Karpas-422 (cell line): ENCODE measurements around the gene TBL3. TPM values are rescaled to one million over a fixed set of nuclear protein-coding genes. Genes with fewer than 3 reads are reported as not detected.
A peak's percentile ranks its signal among the peaks of the same experiment; 100 is the strongest.

Experiments
- DNase-seq: peaks from one replicate; pipeline ENCODE4 v3.0.0-alpha.2; 2015
- H2AFZ ChIP-seq: fragments of 200-600 bp; sonication (generic); 2 replicates; pipeline ENCODE4 v1.6.1; 2014; ENCODE audit warnings: antibody characterized with exemption, low read length, mixed read lengths
- H3K27ac ChIP-seq: fragments of 200-600 bp; sonication (generic); 2 replicates; pipeline ENCODE4 v1.5.1; 2014; ENCODE audit warnings: mild to moderate bottlenecking, low read length, moderate library complexity
- H3K27me3 ChIP-seq: fragments of 200-600 bp; sonication (generic); 2 replicates; pipeline ENCODE4 v1.6.1; 2014; ENCODE audit warnings: low read length, mixed read lengths
- H3K36me3 ChIP-seq: fragments of 200-600 bp; sonication (generic); 2 replicates; pipeline ENCODE4 v1.6.1; 2014; ENCODE audit warnings: low read length, mixed read lengths; ENCODE audit not compliant: insufficient read depth
- H3K4me1 ChIP-seq: fragments of 200-600 bp; sonication (generic); 2 replicates; pipeline ENCODE4 v1.6.1; 2014; ENCODE audit warnings: mild to moderate bottlenecking, low read length, mixed read lengths
- H3K4me2 ChIP-seq: fragments of 200-600 bp; sonication (generic); 2 replicates; pipeline ENCODE4 v1.6.1; 2014; ENCODE audit warnings: low read length, low read depth, mild to moderate bottlenecking; ENCODE audit not compliant: poor library complexity, severe bottlenecking
- H3K4me3 ChIP-seq: fragments of 200-600 bp; sonication (generic); 2 replicates; pipeline ENCODE4 v1.5.1; 2014; ENCODE audit warnings: mild to moderate bottlenecking, antibody characterized with exemption, low read length, mixed read lengths
- H3K79me2 ChIP-seq: fragments of 200-600 bp; sonication (generic); 2 replicates; pipeline ENCODE4 v1.6.1; 2014; ENCODE audit warnings: mild to moderate bottlenecking, low read length, mixed read lengths
- H3K9ac ChIP-seq: fragments of 200-600 bp; sonication (generic); 2 replicates; pipeline ENCODE4 v1.6.0; 2014; ENCODE audit warnings: low read length
- H3K9me2 ChIP-seq: fragments of 200-600 bp; sonication (generic), shearing (Covaris generic); replicated peaks from 2 replicates; pipeline ENCODE4 v1.6.0; 2014; ENCODE audit warnings: mild to moderate bottlenecking, low read length, moderate library complexity; ENCODE audit not compliant: insufficient read depth
- H3K9me3 ChIP-seq: fragments of 300-700, 200-600 bp; sonication (generic); 2 replicates; pipeline ENCODE4 v1.6.1; 2014; ENCODE audit warnings: low read length, mixed read lengths
- H4K20me1 ChIP-seq: fragments of 200-600 bp; sonication (generic); 2 replicates; pipeline ENCODE4 v1.6.1; 2014; ENCODE audit warnings: mild to moderate bottlenecking, antibody characterized with exemption, low read length, low read depth; ENCODE audit not compliant: insufficient read depth
- total RNA-seq: library from RNA; depleted of rRNA; stranded (reverse); fragments of >200 nt; shearing (Covaris generic); gene quantifications from 2 replicates; pipeline ENCODE4 v1.2.3, GENCODE V29; 2014; ENCODE audit warnings: low replicate concordance

TBL3 gene
- total RNA-seq, 1 experiment from 2014 or later = 25.4 TPM

- H3K4me1 ChIP-seq = peaks cover 35% of the 10 kb centered on the region
- H2AFZ ChIP-seq = no peak overlapping the region
- no peaks in the 10 kb centered on the region for H3K27me3 ChIP-seq
- no peak overlapping the region for H3K27ac ChIP-seq
- H3K9me3 ChIP-seq = no peaks in the 10 kb centered on the region
- H3K4me3 ChIP-seq = no peak overlapping the region
- no peak overlapping the region for H3K9ac ChIP-seq
- H4K20me1 ChIP-seq = peaks cover 56% of the 10 kb centered on the region
- H3K79me2 ChIP-seq = peaks cover 44% of the 10 kb centered on the region
- no peak for DNase-seq
- no peaks in the 10 kb centered on the region for H3K9me2 ChIP-seq
- H3K36me3 ChIP-seq = peaks cover 14% of the 10 kb centered on the region
- H3K4me2 ChIP-seq = no peak overlapping the region
Measured at GRCh38 chr16:2002406-2003230, 30.8 kb downstream of the TBL3 start.

- no peaks in the 10 kb centered on the region for H3K9me3 ChIP-seq
- H3K36me3 ChIP-seq = peaks cover 14% of the 10 kb centered on the region
- no peak for DNase-seq
- H2AFZ ChIP-seq = no peak overlapping the region
- H3K27me3 ChIP-seq = no peaks in the 10 kb centered on the region
- H4K20me1 ChIP-seq = peaks cover 63% of the 10 kb centered on the region
- no peaks in the 10 kb centered on the region for H3K9me2 ChIP-seq
- H3K9ac ChIP-seq = no peak overlapping the region
- no peak overlapping the region for H3K4me3 ChIP-seq
- H3K79me2 ChIP-seq = peaks cover 51% of the 10 kb centered on the region
- no peak overlapping the region for H3K4me2 ChIP-seq
- H3K27ac ChIP-seq = no peak overlapping the region
- peaks cover 42% of the 10 kb centered on the region for H3K4me1 ChIP-seq
Measured at GRCh38 chr16:2003231-2003826, 31.5 kb downstream of the TBL3 start.

GRCh38 chr16:2003827-2004641, 32.2 kb downstream of the TBL3 start:
- no peak overlapping the region for H3K27ac ChIP-seq
- H2AFZ ChIP-seq = no peak overlapping the region
- peaks cover 14% of the 10 kb centered on the region for H3K36me3 ChIP-seq
- H3K9ac ChIP-seq = no peak overlapping the region
- H3K4me2 ChIP-seq = peak overlapping the region; percentile 28
- DNase-seq = peak; percentile 96
- H3K79me2 ChIP-seq = peaks cover 58% of the 10 kb centered on the region
- H3K4me1 ChIP-seq = peaks cover 46% of the 10 kb centered on the region
- H3K9me2 ChIP-seq = no peaks in the 10 kb centered on the region
- H3K4me3 ChIP-seq = no peak overlapping the region
- no peaks in the 10 kb centered on the region for H3K27me3 ChIP-seq
- H3K9me3 ChIP-seq = no peaks in the 10 kb centered on the region
- H4K20me1 ChIP-seq = peaks cover 70% of the 10 kb centered on the region

- H3K9me2 ChIP-seq = no peaks in the 10 kb centered on the region
- H3K9ac ChIP-seq = 0 out of 2 replicates have a peak overlapping the region, but pooled peaks have one; percentile 98
- H3K79me2 ChIP-seq = peaks cover 64% of the 10 kb centered on the region
- H3K4me2 ChIP-seq = peak overlapping the region; percentile 28
- peaks cover 14% of the 10 kb centered on the region for H3K36me3 ChIP-seq
- no peak overlapping the region for H3K27ac ChIP-seq
- no peak overlapping the region for H2AFZ ChIP-seq
- peaks cover 46% of the 10 kb centered on the region for H3K4me1 ChIP-seq
- no peaks in the 10 kb centered on the region for H3K9me3 ChIP-seq
- DNase-seq = no peak
- H3K27me3 ChIP-seq = no peaks in the 10 kb centered on the region
- peaks cover 73% of the 10 kb centered on the region for H4K20me1 ChIP-seq
- H3K4me3 ChIP-seq = no peak overlapping the region
Measured at GRCh38 chr16:2004795-2005517, 33.1 kb downstream of the TBL3 start.

- H4K20me1 ChIP-seq = peaks cover 73% of the 10 kb centered on the region
Measured at GRCh38 chr16:2005646-2006045, 33.8 kb downstream of the TBL3 start.

GRCh38 chr16:2006317-2006716, 34.5 kb downstream of the TBL3 start:
- Histone ChIP-seq H3K9me3 (no peaks in the 10 kb centered on the region), H3K27me3 (no peaks in the 10 kb centered on the region), H4K20me1 (peaks cover 73% of the 10 kb centered on the region), H3K27ac (no peak overlapping the region), H3K9me2 (no peaks in the 10 kb centered on the region), H3K79me2 (peaks cover 73% of the 10 kb centered on the region), H3K9ac (peak overlapping the region; percentile 98), H2AFZ (no peak overlapping the region), H3K4me2 (peak overlapping the region; percentile 93), H3K4me3 (peak overlapping the region; percentile 9; the same call in 1 of the 2 replicates), H3K4me1 (peaks cover 55% of the 10 kb centered on the region), H3K36me3 (peaks cover 14% of the 10 kb centered on the region)
- DNase-seq = no peak

More at GRCh38 chr16:2005646-2006045, 33.8 kb downstream of the TBL3 start:
- peaks cover 14% of the 10 kb centered on the region for H3K36me3 ChIP-seq
- H3K27ac ChIP-seq = no peak overlapping the region
- no peaks in the 10 kb centered on the region for H3K9me3 ChIP-seq
- no peaks in the 10 kb centered on the region for H3K9me2 ChIP-seq
- H2AFZ ChIP-seq = no peak overlapping the region
- peaks cover 71% of the 10 kb centered on the region for H3K79me2 ChIP-seq
- peak; percentile 81 for DNase-seq
- peak overlapping the region; percentile 93 for H3K4me2 ChIP-seq
- no peaks in the 10 kb centered on the region for H3K27me3 ChIP-seq
- peak overlapping the region; percentile 98 for H3K9ac ChIP-seq
- peaks cover 52% of the 10 kb centered on the region for H3K4me1 ChIP-seq
- H3K4me3 ChIP-seq = no peak overlapping the region

- H3K4me3 ChIP-seq = peak overlapping the region; percentile 100; the same call in 1 of the 2 replicates
- no peaks in the 10 kb centered on the region for H3K9me2 ChIP-seq
- H3K79me2 ChIP-seq = peaks cover 73% of the 10 kb centered on the region
- no peak for DNase-seq
- H2AFZ ChIP-seq = no peak overlapping the region
- H4K20me1 ChIP-seq = peaks cover 68% of the 10 kb centered on the region
- peak overlapping the region; percentile 98 for H3K9ac ChIP-seq
- H3K4me1 ChIP-seq = peaks cover 55% of the 10 kb centered on the region
- no peaks in the 10 kb centered on the region for H3K9me3 ChIP-seq
- H3K4me2 ChIP-seq = peak overlapping the region; percentile 93
- H3K36me3 ChIP-seq = peaks cover 9% of the 10 kb centered on the region
- H3K27me3 ChIP-seq = no peaks in the 10 kb centered on the region
- H3K27ac ChIP-seq = no peak overlapping the region
Measured at GRCh38 chr16:2007081-2007836, 35.4 kb downstream of the TBL3 start.
